CD4-positive, alpha-beta T cell treated with Interleukin-12 subunit alpha and Interleukin-12 subunit beta, for 1 hour (primary cell): ENCODE results near the gene SBDS.
"Not testable (repeated sequence)": the region's sequence is repeated elsewhere in the genome, so short reads cannot be mapped to it uniquely, and the experiment has no call there.

ENCODE experiments used
- DNase-seq: peaks from one replicate; pipeline ENCODE4 v3.0.0-alpha.2; 2020

SBDS gene

GRCh38 chr7:66995050-66995776 is at the start of gene SBDS:
Gene SBDS (minus strand): TSS chr7:66995586. CDS start chr7:66995417, 169 bp downstream.
- peak; percentile 98 for DNase-seq

- DNase-seq: not testable (repeated sequence)
These were observed 48.2 kb upstream of the SBDS start for GRCh38 chr7:67043559-67043930.

- not testable (repeated sequence) for DNase-seq
These were observed 47.6 kb upstream of the SBDS start for GRCh38 chr7:67042781-67043558.

- DNase-seq: peak; percentile 4
These were observed 45.4 kb upstream of the SBDS start for GRCh38 chr7:67040832-67041231.

- DNase-seq: not testable (repeated sequence)
These were observed 41.3 kb upstream of the SBDS start for GRCh38 chr7:67036432-67037395.

- no peak for DNase-seq
These were observed 37.9 kb upstream of the SBDS start for GRCh38 chr7:67033251-67033650.

GRCh38 chr7:67031685-67032084 is 36.3 kb upstream of the SBDS start:
- DNase-seq: not testable (repeated sequence)

- not testable (repeated sequence) for DNase-seq
These were observed 30.1 kb upstream of the SBDS start for GRCh38 chr7:67025459-67025858.

GRCh38 chr7:67022511-67022910 is 27.1 kb upstream of the SBDS start:
- DNase-seq: no peak

- no peak for DNase-seq
These were observed 25.9 kb upstream of the SBDS start for GRCh38 chr7:67021260-67021659.

- no peak for DNase-seq
These were observed 24.4 kb upstream of the SBDS start for GRCh38 chr7:67019562-67020390.

- DNase-seq: no peak
These were observed 23.6 kb upstream of the SBDS start for GRCh38 chr7:67018940-67019339.

- not testable (repeated sequence) for DNase-seq
These were observed 22.6 kb upstream of the SBDS start for GRCh38 chr7:67017971-67018370.

- DNase-seq: not testable (repeated sequence)
These were observed 18.8 kb upstream of the SBDS start for GRCh38 chr7:67014076-67014622.

- DNase-seq: not testable (repeated sequence)
These were observed 14.3 kb upstream of the SBDS start for GRCh38 chr7:67009677-67010076.

GRCh38 chr7:67008260-67008659 is 12.9 kb upstream of the SBDS start:
- no peak for DNase-seq

- no peak for DNase-seq
These were observed 11.6 kb upstream of the SBDS start for GRCh38 chr7:67006965-67007364.

GRCh38 chr7:67004145-67004544 is 8.8 kb upstream of the SBDS start:
- DNase-seq: not testable (repeated sequence)

GRCh38 chr7:67000601-67001258 is 5.3 kb upstream of the SBDS start:
- peak; percentile 50 for DNase-seq

GRCh38 chr7:66996444-66997191 is 1.2 kb upstream of the SBDS start, which contains the start of gene TYW1:
Gene TYW1 (plus strand): TSS chr7:66996833. CDS start chr7:66996979, 146 bp downstream.
- peak; percentile 99 for DNase-seq
